GM18498 (cell line): ENCODE results near the gene PNP.
A peak's percentile ranks its signal among the peaks of the same experiment; 100 is the strongest.
"Not testable (repeated sequence)": the region's sequence is repeated elsewhere in the genome, so short reads cannot be mapped to it uniquely, and the experiment has no call there.

Experiments used
- ATAC-seq: cut with Tn5 transposase; IDR thresholded peaks from one replicate; pipeline ENCODE4 v1.9.1; 2021; ENCODE audit warnings: mild to moderate bottlenecking, moderate library complexity; ENCODE audit not compliant: unreplicated experiment

Gene PNP

DNA sequence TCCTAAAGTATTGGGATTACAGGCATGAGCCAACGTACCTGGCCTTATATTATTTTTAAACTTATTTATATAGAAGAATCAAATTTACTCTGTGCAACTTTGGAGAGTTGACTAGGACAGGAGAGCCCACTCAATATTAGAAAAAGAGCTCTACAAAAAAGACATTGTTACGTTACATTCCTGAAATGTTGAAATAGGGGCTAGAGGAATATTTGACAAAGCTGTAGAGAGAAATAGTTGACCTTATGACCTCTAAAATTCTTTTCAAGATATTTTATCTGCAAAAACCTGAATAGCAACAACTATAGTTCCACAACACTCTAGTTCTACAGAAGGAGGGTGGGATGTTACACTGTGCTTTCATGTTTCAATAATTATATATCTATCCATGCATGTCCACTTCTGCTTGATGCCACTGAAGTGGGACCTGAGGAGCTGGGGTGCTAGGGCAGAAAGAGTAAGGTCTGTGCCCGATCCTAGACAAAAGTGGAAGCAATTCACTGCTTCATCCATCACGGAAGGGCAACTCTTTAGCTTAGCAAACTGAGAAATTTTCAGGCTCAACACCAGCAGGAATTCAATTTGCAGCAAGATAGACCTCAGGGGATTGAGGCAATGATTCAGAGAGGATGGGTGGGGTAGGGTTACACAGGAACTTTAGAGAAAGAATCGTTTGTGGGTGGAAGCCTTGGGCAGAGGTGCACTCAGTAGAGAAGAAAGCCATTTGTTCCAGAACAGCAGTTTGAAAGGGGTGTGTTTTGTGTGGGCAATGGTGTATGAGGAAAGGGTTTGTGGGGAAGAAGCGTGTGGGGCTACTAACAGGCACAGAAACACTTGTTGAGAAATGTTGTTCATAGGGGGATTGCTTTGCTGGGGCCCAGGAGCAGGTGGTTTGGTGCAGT lies 20.1 kb downstream of the PNP start:
- ATAC-seq = peak; percentile 30

- ATAC-seq = no peak
These were observed 21.4 kb downstream of the PNP start for GRCh38 chr14:20490563-20490962.

GRCh38 chr14:20492486-20492885 lies 23.3 kb downstream of the PNP start:
- ATAC-seq = no peak

GRCh38 chr14:20493634-20494033 lies 24.4 kb downstream of the PNP start:
- no peak for ATAC-seq

- no peak for ATAC-seq
These were observed 25.9 kb downstream of the PNP start for GRCh38 chr14:20494935-20495766.

- no peak for ATAC-seq
These were observed 29.4 kb downstream of the PNP start for GRCh38 chr14:20498622-20499021.

DNA sequence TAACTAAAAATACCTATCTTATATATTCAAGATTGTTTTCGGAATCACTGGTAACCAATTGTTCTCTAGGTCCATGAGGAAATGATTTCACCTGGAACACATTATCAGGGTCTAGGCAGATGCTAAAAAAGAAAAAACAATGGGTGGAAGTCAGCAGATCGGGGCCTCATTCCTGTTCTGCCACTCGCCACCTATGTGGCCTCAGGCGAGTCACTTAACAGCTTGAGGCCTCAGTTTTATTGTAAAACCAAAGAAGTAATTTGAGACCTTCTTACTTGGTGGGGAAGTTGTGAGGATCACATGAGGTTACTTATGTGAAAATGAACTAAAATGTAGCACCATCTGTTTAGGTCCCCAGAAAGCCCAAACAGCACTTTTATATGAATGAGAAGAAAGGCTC lies 29.9 kb downstream of the PNP start:
- no peak for ATAC-seq

DNA sequence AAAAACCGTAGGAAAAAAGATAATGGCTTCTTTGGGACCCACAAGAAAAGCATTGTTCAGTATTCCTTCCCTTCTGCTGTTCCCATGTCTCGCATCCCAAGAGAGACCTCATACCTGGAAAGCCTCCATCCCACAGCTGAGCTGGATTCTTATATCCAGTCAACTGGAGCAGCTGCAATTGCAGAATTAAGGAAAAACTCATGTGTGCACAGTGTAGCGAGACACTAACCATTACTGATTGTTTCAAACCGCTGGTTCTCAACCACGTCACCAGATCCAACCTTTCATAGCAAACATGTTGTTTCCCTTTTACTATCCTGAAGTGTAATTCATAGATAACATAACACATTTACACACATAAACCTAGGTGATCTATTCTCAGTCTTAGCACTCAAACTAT lies 30.7 kb downstream of the PNP start:
- no peak for ATAC-seq

DNA sequence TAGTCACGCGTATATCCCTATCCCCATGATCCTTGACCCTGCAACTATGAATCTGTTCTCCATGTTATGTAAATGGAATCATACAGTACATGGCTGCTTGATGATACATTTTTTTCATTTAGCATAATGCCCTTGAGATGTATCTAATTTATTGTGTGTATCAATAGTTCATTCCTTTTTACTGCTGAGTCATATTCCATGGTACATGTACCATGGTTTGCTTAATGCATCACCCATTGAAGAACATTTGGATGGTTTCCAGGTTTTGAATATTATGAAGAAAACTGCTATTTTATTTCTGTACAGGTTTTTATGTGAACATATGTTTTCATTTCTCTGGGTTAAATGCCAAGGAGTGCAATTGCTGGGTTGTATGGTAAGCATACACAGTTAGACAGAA lies 32.1 kb downstream of the PNP start:
- ATAC-seq = no peak

DNA sequence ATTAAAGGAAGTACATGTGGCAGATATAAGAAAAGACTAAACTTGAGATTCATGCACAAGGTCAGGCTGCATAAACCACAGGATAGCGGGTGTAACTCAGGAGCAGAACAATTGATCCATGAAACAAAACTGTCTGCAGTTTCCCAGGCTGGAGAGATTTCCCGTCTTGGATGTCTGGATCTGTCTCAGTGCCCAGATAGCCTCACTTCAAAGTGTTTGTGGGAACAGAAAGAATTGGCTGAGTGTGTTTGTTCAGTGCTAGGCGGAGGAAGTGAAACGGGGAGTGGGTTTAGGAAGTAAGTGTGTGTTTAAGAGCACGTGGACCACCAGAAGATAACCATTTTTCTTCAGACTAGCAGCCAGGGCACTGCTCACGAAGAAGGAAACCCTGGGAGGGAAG lies 34.7 kb downstream of the PNP start:
- ATAC-seq = no peak

GRCh38 chr14:20506276-20506675 lies 37.1 kb downstream of the PNP start:
- ATAC-seq = not testable (repeated sequence)

GRCh38 chr14:20506752-20507151 lies 37.5 kb downstream of the PNP start:
- ATAC-seq = not testable (repeated sequence)

- not testable (repeated sequence) for ATAC-seq
These were observed 38.3 kb downstream of the PNP start for GRCh38 chr14:20507537-20507936.

- no peak for ATAC-seq
These were observed 39.2 kb downstream of the PNP start for GRCh38 chr14:20508367-20508766.

DNA sequence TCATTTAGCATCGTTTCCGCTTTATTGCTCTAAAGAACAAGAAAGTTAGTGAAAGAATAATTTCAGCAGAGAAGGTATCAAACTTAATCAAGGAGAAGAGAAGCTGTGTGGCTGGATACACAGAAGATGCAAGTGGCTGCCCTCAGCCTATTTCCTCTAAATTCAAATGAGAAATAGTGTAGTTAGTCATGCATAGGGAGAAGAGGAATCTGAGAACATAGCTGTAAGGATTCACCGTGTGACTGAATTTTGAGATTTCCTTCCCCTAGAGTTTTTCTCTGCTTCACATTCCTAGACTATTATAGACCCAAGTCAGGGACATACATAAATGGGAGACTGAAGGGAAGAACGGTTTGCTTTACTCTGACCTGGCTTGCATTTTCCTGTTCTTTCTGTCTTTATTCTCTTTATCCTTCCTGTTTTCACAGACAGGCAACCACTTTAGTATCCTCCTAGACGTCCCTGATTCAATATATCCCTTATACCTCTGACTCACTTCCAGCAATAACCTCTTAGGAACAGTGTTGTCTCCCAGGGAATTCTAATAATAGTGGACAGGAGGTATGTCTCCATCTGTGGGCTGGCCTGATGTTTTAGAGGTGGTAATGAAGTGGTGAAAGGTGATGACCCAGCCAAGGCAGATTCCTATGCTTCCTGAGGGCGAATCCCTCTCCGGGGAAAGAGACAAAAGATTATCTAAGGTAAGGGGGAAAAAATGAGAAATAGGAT lies 43.1 kb downstream of the PNP start:
- no peak for ATAC-seq

DNA sequence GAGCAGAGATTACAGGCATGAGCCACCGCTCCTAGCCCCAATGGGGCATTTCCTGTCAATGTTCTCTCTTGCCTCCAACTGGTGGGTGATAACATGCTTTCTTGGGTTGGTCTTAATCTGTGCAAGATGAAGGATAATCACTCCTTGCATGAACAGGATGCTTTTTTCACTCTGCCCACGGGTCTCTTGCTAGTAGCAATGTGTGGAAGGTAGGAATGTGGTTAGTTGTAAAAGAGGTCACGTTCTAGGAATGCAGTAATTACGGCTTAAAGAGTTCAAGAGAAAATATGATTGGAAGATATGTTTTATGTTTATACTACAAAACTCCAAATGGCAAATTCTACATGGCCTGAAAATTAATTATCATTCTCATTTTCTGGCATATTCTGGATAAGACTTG lies 46.6 kb downstream of the PNP start:
- ATAC-seq = no peak

DNA sequence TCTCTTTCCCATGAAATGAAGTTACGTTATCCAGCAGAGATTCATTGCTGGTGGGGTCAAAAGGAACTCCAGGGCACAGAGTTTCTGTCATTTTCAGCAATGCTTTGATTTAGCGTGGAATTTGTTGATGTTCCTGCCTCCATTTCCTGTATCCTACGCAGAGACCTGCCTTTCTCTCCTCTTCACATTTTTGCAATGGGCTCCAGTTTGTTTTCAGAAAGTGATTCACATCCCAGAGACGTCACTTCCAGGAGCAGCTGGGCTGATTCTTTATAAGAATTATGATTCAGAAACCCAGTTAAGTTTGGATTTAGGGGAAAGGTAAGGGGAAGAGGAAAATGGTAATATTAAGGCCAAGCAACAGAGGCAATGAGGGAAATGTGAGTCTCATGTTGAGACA lies 47.7 kb downstream of the PNP start:
- no peak for ATAC-seq

- ATAC-seq = no peak
These were observed 53.1 kb downstream of the PNP start for GRCh38 chr14:20522332-20522731.

GRCh38 chr14:20524027-20524426 lies 54.8 kb downstream of the PNP start:
- no peak for ATAC-seq
